ENCODE measurements around the gene NFKBIE. TPM values are rescaled to one million over a fixed set of nuclear protein-coding genes. Genes with fewer than 3 reads are reported as not detected.

The NFKBIE gene
- total and polyA plus RNA-seq, 2 experiments from 2014 or later: 14.6 to 25.9 TPM

GRCh38 chr6:44260011-44260410, 5.3 kb downstream of the NFKBIE start:
- peaks cover 33% of the 10 kb centered on the region for H3K36me3 Mint-ChIP-seq (ENCODE audit: low read depth)
- DNase-seq (ENCODE audit: low spot score): no peak
- Histone ChIP-seq H3K4me3 (no peak overlapping the region), H3F3A (replicated peaks; ENCODE audit: low read depth) (peaks cover 19% of the 10 kb centered on the region), H3K36me3 (ENCODE audit: insufficient read depth) (no peaks in the 10 kb centered on the region), H3K27ac (ENCODE audit: low read depth) (no peak overlapping the region), H3K4me1 (ENCODE audit: insufficient read depth) (peaks cover 17% of the 10 kb centered on the region), H4K20me1 (replicated peaks; ENCODE audit: insufficient read depth) (peaks cover 6% of the 10 kb centered on the region; the same call in 1 of the 2 replicates), H2AFZ (no peak overlapping the region), H3K27me3 (ENCODE audit: insufficient read depth) (peaks cover 5% of the 10 kb centered on the region; the same call in 1 of the 2 replicates), H3K79me2 (replicated peaks; ENCODE audit: insufficient read depth) (peaks cover 16% of the 10 kb centered on the region; the same call in 1 of the 2 replicates), H3K9me2 (ENCODE audit: insufficient read depth) (no peaks in the 10 kb centered on the region), H3K4me2 (no peak overlapping the region)
- H3K27me3 Mint-ChIP-seq (ENCODE audit: insufficient read depth, low read depth, poor library complexity): peaks cover 40% of the 10 kb centered on the region
- TF ChIP-seq ETS1 (IDR thresholded peaks at IDR 0.05) (no peak), EZH2 (IDR thresholded peaks at IDR 0.05; ENCODE audit: low read depth, unreplicated experiment) (no peak), ZNF331 (CRISPR knock-in tag; IDR thresholded peaks at IDR 0.05; ENCODE audit: low read depth) (no peak), ZNF114 (CRISPR knock-in tag; IDR thresholded peaks at IDR 0.05) (no peak), EZH2phosphoT487 (IDR thresholded peaks at IDR 0.05; ENCODE audit: unreplicated experiment) (no peak), NANOG (IDR thresholded peaks at IDR 0.05; ENCODE audit: borderline replicate concordance) (no peak), CTCF (conservative IDR thresholded peaks at IDR 0.05; ENCODE audit: low read depth in 2 of 2) (no peak), CREB1 (CRISPR knock-in tag; IDR thresholded peaks at IDR 0.05; ENCODE audit: low read depth) (no peak), ZNF462 (CRISPR knock-in tag; IDR thresholded peaks at IDR 0.05) (no peak), STAT1 (IDR thresholded peaks at IDR 0.05; ENCODE audit: unreplicated experiment) (no peak)
- H3K4me3 Mint-ChIP-seq: no peak overlapping the region
- no peak for ATAC-seq
- no peak overlapping the region for H3K27ac Mint-ChIP-seq
- H3K9me3 Mint-ChIP-seq: peaks cover 7% of the 10 kb centered on the region
- peaks cover 53% of the 10 kb centered on the region for H3K4me1 Mint-ChIP-seq

All from GM23338 (cell line).